Stimulated activated CD8-positive, alpha-beta memory T cell treated with anti-CD3 and anti-CD28 coated beads, Interleukin-4, amount 100 ng/mL, for 1 hour (primary cell): ENCODE data around the gene CDH13.

ENCODE experiments used
- DNase-seq, 2 donors: peaks; one replicate each; pipeline ENCODE4 v3.0.0-alpha.2; 2020; ENCODE audit warnings: low read depth in 2 of 2, low spot score in 1 of 2

CDH13 gene

GRCh38 chr16:83330251-83330650, 703.5 kb downstream of the CDH13 start:
- no peak for DNase-seq

GRCh38 chr16:83335076-83335475, 708.3 kb downstream of the CDH13 start:
- DNase-seq: no peak

- no peak for DNase-seq
These were observed 709.8 kb downstream of the CDH13 start for GRCh38 chr16:83336603-83337002.

- DNase-seq: no peak
These were observed 711.4 kb downstream of the CDH13 start for GRCh38 chr16:83338138-83338537.

- no peak for DNase-seq
These were observed 712.2 kb downstream of the CDH13 start for GRCh38 chr16:83338941-83339340.

- no peak for DNase-seq
These were observed 717.2 kb downstream of the CDH13 start for GRCh38 chr16:83343935-83344366.

- no peak for DNase-seq
These were observed 719.3 kb downstream of the CDH13 start for GRCh38 chr16:83345846-83346640.

- no peak for DNase-seq
These were observed 722.2 kb downstream of the CDH13 start for GRCh38 chr16:83348991-83349390.

- no peak for DNase-seq
These were observed 723.7 kb downstream of the CDH13 start for GRCh38 chr16:83350481-83350880.

GRCh38 chr16:83351846-83352245, 725.1 kb downstream of the CDH13 start:
- no peak for DNase-seq

- no peak for DNase-seq
These were observed 726.5 kb downstream of the CDH13 start for GRCh38 chr16:83353241-83353640.

GRCh38 chr16:83354015-83354414, 727.2 kb downstream of the CDH13 start:
- DNase-seq: no peak

GRCh38 chr16:83355570-83356218, 728.9 kb downstream of the CDH13 start:
- DNase-seq: no peak

- DNase-seq: no peak
These were observed 729.5 kb downstream of the CDH13 start for GRCh38 chr16:83356266-83356665.

- DNase-seq: no peak
These were observed 730.2 kb downstream of the CDH13 start for GRCh38 chr16:83356986-83357385.

GRCh38 chr16:83363521-83363920, 736.8 kb downstream of the CDH13 start:
- no peak for DNase-seq

- no peak for DNase-seq
These were observed 738.4 kb downstream of the CDH13 start for GRCh38 chr16:83365166-83365565.

GRCh38 chr16:83366228-83366627, 739.5 kb downstream of the CDH13 start:
- DNase-seq: no peak

GRCh38 chr16:83374979-83375378, 748.2 kb downstream of the CDH13 start:
- DNase-seq: no peak

GRCh38 chr16:83389751-83390150, 763.0 kb downstream of the CDH13 start:
- DNase-seq: no peak

GRCh38 chr16:83390759-83391158, 764.0 kb downstream of the CDH13 start:
- DNase-seq: no peak

GRCh38 chr16:83392743-83393142, 766.0 kb downstream of the CDH13 start:
- no peak for DNase-seq
